GM12864 (cell line): ENCODE results near the gene GNL1.
"Not testable (repeated sequence)": the region's sequence is repeated elsewhere in the genome, so short reads cannot be mapped to it uniquely, and the experiment has no call there.

ENCODE experiments used
- DNase-seq: peaks from one replicate; pipeline ENCODE4 v3.0.0-alpha.2; 2011; ENCODE audit warnings: low read depth
- H3K4me3 ChIP-seq: 2 replicates; pipeline ENCODE4 v1.5.1; 2011; ENCODE audit warnings: mild to moderate bottlenecking, low read depth, low read length, control low read depth
- TF ChIP-seq, protein P1 (sequence below): IDR thresholded peaks from 2 replicates; pipeline ENCODE4 v1.5.1; 2011; ENCODE audit warnings: low read depth, mild to moderate bottlenecking, moderate library complexity, low read length, control low read depth, inconsistent platforms; ENCODE audit errors: missing control alignments

GNL1 gene

DNA sequence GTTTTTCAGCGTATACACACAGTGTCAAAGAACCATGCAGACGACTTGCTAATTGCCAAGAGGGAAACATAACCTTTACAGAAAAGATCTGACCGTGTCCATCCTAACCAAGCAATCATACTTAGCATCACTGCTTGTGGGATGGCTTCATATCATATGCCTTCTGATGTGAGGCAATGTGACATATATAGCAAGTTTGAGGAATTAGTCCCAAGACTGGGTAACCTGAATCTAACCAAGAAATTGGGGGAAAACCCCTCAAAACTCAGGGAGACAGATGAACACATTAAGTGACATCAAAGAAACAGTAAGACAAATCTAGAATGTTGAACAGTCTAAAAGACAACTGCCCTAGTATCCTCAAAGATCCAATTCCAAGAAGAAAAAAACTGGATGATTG, 18.4 kb downstream of the GNL1 start:
- no peak for DNase-seq
- TF ChIP-seq, protein P1, sequence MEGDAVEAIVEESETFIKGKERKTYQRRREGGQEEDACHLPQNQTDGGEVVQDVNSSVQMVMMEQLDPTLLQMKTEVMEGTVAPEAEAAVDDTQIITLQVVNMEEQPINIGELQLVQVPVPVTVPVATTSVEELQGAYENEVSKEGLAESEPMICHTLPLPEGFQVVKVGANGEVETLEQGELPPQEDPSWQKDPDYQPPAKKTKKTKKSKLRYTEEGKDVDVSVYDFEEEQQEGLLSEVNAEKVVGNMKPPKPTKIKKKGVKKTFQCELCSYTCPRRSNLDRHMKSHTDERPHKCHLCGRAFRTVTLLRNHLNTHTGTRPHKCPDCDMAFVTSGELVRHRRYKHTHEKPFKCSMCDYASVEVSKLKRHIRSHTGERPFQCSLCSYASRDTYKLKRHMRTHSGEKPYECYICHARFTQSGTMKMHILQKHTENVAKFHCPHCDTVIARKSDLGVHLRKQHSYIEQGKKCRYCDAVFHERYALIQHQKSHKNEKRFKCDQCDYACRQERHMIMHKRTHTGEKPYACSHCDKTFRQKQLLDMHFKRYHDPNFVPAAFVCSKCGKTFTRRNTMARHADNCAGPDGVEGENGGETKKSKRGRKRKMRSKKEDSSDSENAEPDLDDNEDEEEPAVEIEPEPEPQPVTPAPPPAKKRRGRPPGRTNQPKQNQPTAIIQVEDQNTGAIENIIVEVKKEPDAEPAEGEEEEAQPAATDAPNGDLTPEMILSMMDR = no peak
- no peak overlapping the region for H3K4me3 ChIP-seq

DNA sequence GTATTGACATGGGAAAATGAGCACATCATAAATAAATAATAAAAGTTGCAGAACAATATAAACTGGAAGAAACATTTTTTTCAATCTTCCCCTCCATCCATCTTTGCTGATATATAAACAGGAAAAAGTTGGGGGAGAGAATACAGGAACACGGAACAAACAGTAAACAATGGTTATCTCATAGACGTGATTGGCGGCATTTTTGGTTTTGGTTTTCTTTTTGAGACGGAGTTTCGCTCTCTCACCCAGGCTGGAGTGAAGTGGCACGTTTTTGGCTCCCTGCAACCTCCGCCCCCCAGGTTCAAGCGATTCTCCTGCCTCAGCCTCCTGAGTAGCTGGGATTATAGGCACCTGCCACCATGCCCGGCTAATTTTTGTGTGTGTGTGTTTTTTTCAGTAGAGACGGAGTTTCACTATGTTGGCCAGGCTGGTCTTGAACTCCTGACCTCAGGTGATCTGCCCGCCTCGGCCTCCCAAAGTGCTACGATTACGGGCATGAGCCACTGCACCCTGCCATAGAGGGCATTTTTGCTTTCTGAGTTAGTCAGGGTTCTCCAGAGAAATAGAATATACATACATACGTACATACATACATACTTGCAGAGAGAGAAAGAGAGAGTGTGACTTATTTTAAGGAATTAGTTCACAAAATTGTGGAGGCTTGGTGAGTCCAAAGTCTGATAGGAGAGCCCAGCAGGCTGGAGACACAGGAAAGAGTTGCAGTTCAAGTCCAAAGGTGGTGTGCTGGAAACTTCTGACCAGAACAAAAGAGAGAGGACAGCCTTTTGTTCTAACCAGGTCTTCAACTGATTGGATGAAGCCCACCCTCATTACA, 22.6 kb downstream of the GNL1 start:
- no peak overlapping the region for H3K4me3 ChIP-seq
- no peak for DNase-seq
- TF ChIP-seq, protein P1 = no peak

DNA sequence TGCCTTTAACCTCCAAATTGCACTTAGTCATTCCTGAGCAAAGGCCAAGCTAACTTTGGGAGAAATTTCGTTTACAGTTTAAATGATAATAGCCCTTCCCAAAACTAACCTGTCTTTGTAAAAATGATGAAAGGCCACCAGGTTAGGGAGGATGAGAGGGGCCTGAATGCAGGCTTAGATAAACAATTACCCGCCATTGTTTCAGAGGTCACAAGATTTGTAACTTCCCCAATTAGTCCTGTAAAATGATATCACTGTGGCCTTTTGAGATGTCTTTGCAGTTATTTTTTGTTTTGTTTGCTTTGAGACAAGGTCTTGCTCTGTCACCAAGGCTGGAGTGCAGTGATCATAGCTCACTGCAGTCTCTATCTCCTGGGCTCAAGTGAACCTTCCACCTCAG, 26.3 kb downstream of the GNL1 start:
- TF ChIP-seq, protein P1 = no peak
- DNase-seq = no peak
- no peak overlapping the region for H3K4me3 ChIP-seq

DNA sequence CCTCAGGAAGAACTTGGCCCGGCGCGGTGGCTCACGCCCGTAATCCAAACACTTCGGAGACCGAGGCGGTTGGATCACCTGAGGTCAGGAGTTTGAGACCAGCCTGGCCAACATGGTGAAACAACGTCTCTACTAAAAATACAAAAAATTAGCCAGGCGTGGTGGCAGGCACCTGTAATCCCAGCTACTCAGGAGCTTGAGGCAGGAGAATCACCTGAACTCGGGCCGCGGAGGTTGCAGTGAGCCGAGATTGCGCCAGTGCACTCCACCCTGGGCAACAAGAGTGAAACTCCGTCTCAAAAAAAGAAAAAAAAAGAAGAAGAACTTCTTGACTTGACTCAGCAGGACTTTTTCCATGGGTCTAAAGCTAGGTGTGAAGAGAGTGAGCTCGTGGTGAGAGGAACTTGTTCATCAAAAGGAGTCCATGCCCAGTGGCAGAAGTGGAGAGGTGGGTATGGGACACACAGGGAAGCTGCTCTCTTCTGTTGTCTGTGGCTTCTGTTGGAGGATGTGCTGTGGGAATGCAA, 26.9 kb downstream of the GNL1 start:
- not testable (repeated sequence) for H3K4me3 ChIP-seq
- peak; percentile 78 for DNase-seq

DNA sequence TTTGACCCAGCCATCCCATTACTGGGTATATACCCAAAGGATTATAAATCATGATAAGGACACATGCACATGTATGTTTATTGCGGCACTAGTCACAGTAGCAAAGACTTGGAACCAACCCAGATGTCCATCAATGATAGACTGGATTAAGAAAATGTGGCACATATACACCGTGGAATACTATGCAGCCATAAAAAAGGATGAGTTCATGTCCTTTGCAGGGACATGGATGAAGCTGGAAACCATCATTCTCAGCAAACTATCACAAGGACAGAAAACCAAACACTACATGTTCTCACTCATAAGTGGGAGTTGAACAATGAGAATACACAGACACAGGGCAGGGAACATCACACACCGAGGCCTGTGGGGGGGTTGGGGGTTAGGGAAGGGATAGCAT, 29.8 kb downstream of the GNL1 start:
- not testable (repeated sequence) for DNase-seq, H3K4me3 ChIP-seq

DNA sequence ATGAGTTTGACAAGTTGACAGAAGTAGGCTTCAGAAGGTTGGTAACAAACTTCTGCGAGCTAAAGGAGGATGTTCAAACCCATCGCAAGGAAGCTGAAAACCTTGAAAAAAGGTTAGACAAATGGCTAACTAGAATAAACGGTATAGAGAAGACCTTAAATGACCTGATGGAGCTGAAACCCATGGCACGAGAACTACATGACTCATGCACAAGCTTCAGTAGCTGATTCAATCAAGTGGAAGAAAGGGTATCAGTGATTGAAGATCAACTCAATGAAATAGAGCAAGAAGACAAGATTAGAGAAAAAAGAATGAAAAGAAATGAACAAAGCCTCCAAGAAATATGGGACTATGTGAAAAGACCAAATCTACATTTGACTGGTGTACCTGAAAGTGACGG, 34.3 kb downstream of the GNL1 start:
- DNase-seq, H3K4me3 ChIP-seq: not testable (repeated sequence)

DNA sequence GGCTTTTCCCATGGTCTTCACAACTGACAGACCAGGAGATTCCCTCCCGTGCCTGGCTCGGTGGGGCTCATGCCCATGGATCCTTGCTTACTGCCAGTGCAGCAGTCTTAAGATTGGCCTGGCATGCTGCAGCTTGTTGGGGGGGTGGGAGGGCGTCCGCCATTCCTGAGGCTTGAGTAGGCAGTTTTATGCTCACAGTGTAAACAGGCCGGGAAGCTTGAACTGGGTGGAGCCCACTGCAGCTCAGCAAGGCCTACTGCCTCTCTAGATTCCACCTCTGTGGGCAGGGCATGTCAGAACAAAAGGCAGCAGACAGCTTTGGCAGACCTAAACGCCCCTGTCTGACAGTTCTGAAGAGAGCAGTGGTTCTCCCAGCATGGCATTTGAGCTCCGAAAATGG, 35.2 kb downstream of the GNL1 start:
- DNase-seq, H3K4me3 ChIP-seq: not testable (repeated sequence)

DNA sequence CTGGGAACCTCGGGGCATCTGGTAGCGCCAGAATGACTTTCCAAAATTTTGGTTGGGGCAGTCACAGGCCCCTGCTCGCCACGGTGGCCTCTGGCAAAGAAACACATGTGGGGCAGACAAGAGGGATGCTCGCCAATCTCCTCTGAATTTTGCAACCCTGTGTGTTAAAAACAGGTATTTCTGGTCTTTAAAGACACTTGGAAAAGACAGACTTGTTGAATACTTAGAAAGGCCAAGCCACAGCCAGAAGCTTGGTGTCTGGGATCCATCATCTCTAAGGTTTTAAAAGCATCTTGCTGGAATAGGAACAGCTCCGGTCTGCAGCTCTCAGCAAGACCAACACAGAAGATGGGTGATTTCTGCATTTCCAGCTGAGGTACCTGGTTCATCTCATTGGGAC, 35.8 kb downstream of the GNL1 start:
- TF ChIP-seq, protein P1 = no peak
- no peak overlapping the region for H3K4me3 ChIP-seq
- no peak for DNase-seq

DNA sequence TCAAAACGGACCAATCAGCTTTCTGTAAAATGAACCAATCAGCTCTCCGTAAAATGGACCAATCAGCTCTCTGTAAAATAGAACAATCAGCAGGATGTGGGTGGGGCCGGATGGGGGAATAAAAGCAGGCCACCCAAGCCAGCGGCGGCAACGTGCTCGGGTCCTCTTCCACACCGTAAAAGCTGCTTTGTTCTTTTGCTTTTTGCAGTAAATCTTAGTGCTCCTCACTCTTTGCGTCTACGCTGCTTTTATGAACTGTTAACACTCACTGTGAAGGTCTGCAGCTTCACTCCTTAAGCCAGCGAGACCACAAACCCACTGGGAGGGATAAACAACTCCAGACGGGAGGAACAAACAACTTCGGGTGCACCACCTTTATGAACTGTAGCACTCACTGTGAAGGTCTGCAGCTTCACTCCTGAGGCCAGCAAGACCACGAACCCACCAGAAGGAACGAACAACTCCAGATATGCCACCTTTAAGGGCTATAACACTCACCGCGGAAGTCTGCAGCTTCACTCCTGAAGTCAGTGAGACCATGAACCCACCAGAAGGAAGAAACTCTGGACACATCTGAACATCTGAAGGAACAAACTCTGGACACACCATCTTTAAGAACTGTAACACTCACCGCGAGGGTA, 37.7 kb downstream of the GNL1 start:
- not testable (repeated sequence) for DNase-seq, H3K4me3 ChIP-seq

DNA sequence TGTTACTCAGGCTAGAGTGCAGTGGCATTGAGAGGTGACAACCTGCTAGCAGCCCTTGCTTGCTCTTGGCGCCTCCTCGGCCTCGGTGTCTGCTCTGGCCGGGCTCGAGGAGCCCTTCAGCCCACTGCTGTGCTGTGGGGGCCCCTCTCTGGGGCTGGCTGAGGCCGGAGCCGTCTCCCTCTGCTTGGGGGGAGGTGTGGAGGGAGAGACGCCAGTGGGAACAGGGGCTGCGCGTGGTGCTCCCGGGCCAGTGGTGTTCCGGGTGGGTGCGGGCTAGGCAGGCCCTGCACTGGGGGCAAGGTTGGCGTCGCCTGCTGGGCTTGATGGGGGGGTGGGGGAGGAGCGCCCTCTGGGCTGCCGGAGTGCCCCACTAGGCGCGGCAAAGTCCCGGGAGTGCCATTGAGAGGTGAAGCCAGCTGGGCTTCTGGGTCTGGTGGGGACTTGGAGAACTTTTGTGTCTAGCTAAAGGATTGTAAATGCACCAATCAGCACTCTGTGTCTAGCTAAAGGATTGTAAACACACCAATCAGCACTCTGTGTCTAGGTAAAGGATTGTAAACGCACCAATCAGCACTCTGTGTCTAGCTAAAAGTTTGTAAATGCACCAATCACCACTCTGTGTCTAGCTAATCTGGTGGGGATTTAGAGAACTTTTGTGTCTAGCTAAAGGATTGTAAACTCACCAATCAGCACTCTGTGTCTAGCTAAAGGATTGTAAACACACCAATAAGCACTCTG, 38.4 kb downstream of the GNL1 start:
- DNase-seq = not testable (repeated sequence)

DNA sequence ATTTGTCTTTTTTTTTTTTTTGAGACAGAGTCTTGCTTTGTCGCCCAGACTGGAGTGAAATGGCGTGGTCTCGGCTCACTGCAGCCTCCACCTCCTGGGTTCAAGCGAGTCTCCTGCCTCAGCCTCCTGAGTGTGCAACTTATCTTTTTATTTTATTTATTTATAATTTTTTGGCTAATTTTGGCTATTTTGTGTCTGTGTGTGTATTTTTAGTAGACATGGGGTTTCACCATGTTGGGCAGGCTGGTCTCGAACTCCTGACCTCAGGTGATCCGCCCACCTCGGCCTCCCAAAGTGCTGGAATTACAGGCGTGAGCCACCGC, 39.6 kb downstream of the GNL1 start:
- H3K4me3 ChIP-seq = peak overlapping the region; percentile 43; the same call in 1 of the 2 replicates
- not testable (repeated sequence) for DNase-seq

More for the DNA sequence above, 38.4 kb downstream of the GNL1 start:
- H3K4me3 ChIP-seq = not testable (repeated sequence)
